22Rv1 (cell line): ENCODE data around the gene SLITRK4.

ENCODE experiments used
- ZFX ChIP-seq: fragments of 450-650 bp; IDR thresholded peaks from 2 replicates; pipeline ENCODE4 v1.6.1; 2017; ENCODE audit warnings: antibody characterized with exemption, borderline replicate concordance
- TF ChIP-seq, protein P1 (sequence below): fragments of 450-650 bp; IDR thresholded peaks from 2 replicates; pipeline ENCODE4 v1.5.1; 2017; ENCODE audit warnings: mild to moderate bottlenecking

DNA sequence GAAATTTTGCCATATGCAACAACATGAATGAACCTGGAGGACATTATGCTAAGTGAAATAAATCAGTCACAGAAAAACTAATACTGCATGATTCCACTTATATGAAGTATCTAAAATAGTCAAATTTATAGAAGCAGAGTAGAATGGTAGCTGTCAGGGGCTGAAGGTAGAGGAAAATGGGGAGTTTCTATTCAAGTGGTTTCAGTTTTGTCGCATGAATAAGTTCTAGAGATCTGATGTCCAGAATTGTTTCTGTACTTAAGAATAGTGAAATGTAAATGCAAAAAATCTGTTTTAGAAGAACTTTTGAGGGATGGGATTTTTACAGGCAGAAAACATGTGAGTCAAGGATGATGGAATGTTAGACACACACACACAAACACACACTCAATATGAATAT lies 34.1 kb downstream of the SLITRK4 start:
- TF ChIP-seq, protein P1, sequence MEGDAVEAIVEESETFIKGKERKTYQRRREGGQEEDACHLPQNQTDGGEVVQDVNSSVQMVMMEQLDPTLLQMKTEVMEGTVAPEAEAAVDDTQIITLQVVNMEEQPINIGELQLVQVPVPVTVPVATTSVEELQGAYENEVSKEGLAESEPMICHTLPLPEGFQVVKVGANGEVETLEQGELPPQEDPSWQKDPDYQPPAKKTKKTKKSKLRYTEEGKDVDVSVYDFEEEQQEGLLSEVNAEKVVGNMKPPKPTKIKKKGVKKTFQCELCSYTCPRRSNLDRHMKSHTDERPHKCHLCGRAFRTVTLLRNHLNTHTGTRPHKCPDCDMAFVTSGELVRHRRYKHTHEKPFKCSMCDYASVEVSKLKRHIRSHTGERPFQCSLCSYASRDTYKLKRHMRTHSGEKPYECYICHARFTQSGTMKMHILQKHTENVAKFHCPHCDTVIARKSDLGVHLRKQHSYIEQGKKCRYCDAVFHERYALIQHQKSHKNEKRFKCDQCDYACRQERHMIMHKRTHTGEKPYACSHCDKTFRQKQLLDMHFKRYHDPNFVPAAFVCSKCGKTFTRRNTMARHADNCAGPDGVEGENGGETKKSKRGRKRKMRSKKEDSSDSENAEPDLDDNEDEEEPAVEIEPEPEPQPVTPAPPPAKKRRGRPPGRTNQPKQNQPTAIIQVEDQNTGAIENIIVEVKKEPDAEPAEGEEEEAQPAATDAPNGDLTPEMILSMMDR: no peak
- TF ChIP-seq ZFX: no peak
